MCF 10A (cell line): ENCODE results near the gene CABYR. TPM values are rescaled to one million over a fixed set of nuclear protein-coding genes. Genes with fewer than 3 reads are reported as not detected.

Source experiments
- BruUV-seq: library from RNA; stranded (reverse); fragments of 400-500 nt; replicated peaks from 2 replicates; lab custom pipeline; 2021; lab: Mats Ljungman, UMichigan
- CTCF ChIA-PET: fragments of 300-600 bp; sonication (Branson Sonifier 250); formaldehyde crosslinking; extraction: SDS; loops from one replicate; lab custom pipeline; 2021; ENCODE audit warnings: antibody characterized with exemption, inconsistent platforms; lab: Yijun Ruan, JAX
- POLR2A ChIA-PET: fragments of 300-600, 350-650 bp; sonication (Branson Sonifier 250); formaldehyde crosslinking; extraction: SDS; loops from one replicate; lab custom pipeline; 2020; ENCODE audit warnings: antibody characterized with exemption, inconsistent platforms; lab: Yijun Ruan, JAX
- DNase-seq: peaks from one replicate; pipeline ENCODE4 v3.0.0-alpha.2; 2018; ENCODE audit not compliant: unreplicated experiment
- H3K27ac Mint-ChIP-seq: one replicate; pipeline ENCODE4 v1.8.0; 2022; ENCODE audit warnings: mild to moderate bottlenecking, low read depth, mixed read lengths; ENCODE audit not compliant: unreplicated experiment
- H3K27me3 Mint-ChIP-seq: one replicate; pipeline ENCODE4 v1.8.0; 2022; ENCODE audit warnings: mixed read lengths; ENCODE audit not compliant: insufficient read depth, unreplicated experiment
- H3K36me3 Mint-ChIP-seq: one replicate; pipeline ENCODE4 v1.8.0; 2022; ENCODE audit warnings: mild to moderate bottlenecking, moderate library complexity, mixed read lengths; ENCODE audit not compliant: insufficient read depth, unreplicated experiment
- H3K4me1 Mint-ChIP-seq: one replicate; pipeline ENCODE4 v1.8.0; 2022; ENCODE audit warnings: mixed read lengths; ENCODE audit not compliant: insufficient read depth, unreplicated experiment
- H3K4me3 Mint-ChIP-seq: one replicate; pipeline ENCODE4 v1.8.0; 2022; ENCODE audit warnings: mild to moderate bottlenecking, moderate library complexity, mixed read lengths; ENCODE audit not compliant: unreplicated experiment
- H3K9me3 Mint-ChIP-seq: one replicate; pipeline ENCODE4 v1.8.0; 2022; ENCODE audit warnings: mixed read lengths; ENCODE audit not compliant: unreplicated experiment
- intact Hi-C: fragments of 100-400 bp; cut with micrococcal nuclease; formaldehyde crosslinking; loops from 2 replicates; pipeline ENCODE4 v1.14.1; 2022
- total RNA-seq: library from RNA; stranded (reverse); gene quantifications from 2 replicates; pipeline ENCODE4 v1.2.3, GENCODE V29; 2022
- TF ChIP-seq, protein P1 (sequence below): fragments of 200-600 bp; IDR thresholded peaks from one replicate; pipeline ENCODE4 v1.8.0; 2022; ENCODE audit warnings: antibody characterized with exemption, mild to moderate bottlenecking; ENCODE audit not compliant: unreplicated experiment

CABYR gene
- total RNA-seq, 1 experiment from 2014 or later, result 3.0 TPM

DNA sequence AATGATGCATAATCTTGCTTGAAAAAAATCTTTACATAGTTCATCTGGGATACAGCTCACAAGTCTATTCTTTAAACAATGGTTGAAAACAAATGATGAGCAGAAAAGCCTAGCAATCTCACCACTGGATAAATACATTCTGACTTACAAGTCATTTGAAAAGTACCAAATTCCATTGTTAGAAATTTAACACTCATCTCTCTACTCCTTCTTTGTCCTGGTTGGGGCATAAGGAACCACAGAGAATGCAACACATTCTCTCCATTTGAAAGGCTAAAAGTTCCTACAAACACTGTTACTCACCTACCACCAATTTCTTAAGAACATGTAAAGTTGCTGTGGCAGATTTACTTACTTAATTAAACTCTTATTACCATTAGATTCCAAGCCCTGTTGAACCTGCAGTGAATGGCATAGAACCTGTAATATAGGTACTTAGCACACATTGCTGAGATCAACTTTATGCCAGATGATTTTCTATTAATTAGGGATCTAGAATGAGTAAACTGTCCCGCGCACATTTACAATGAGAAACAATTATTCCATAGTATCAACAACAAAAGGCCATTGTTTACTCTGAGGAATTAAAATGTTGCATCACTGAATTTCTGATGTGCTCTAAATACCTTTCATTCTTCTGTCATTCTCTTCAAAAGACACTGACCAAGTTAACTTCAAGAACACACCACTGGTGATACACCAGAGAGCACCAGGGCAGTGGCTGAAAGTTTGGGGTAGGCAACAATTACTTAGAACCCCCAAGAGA lies 69.6 kb downstream of the CABYR start:
- Mint-ChIP-seq H3K27me3 (no peaks in the 10 kb centered on the region), H3K27ac (no peak overlapping the region), H3K4me3 (no peak overlapping the region), H3K9me3 (peaks cover 5% of the 10 kb centered on the region), H3K36me3 (no peaks in the 10 kb centered on the region), H3K4me1 (peaks cover 7% of the 10 kb centered on the region)
- intact Hi-C loops, result no loop called here
- TF ChIP-seq, protein P1, sequence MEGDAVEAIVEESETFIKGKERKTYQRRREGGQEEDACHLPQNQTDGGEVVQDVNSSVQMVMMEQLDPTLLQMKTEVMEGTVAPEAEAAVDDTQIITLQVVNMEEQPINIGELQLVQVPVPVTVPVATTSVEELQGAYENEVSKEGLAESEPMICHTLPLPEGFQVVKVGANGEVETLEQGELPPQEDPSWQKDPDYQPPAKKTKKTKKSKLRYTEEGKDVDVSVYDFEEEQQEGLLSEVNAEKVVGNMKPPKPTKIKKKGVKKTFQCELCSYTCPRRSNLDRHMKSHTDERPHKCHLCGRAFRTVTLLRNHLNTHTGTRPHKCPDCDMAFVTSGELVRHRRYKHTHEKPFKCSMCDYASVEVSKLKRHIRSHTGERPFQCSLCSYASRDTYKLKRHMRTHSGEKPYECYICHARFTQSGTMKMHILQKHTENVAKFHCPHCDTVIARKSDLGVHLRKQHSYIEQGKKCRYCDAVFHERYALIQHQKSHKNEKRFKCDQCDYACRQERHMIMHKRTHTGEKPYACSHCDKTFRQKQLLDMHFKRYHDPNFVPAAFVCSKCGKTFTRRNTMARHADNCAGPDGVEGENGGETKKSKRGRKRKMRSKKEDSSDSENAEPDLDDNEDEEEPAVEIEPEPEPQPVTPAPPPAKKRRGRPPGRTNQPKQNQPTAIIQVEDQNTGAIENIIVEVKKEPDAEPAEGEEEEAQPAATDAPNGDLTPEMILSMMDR, result no peak
- BruUV-seq, result no TSS peak
- ChIA-PET POLR2A (interaction anchor here (1.0 kb wide), 1 partner anchor 70 kb away, joined by 4 read pairs; the partner anchor contains the start of gene CABYR), CTCF (interaction anchor here (0.6 to 1.4 kb wide), 2 partner anchors 31 to 65 kb away, joined by 3 to 4 read pairs; no protein-coding TSS in a partner anchor)
- DNase-seq, result no peak

DNA sequence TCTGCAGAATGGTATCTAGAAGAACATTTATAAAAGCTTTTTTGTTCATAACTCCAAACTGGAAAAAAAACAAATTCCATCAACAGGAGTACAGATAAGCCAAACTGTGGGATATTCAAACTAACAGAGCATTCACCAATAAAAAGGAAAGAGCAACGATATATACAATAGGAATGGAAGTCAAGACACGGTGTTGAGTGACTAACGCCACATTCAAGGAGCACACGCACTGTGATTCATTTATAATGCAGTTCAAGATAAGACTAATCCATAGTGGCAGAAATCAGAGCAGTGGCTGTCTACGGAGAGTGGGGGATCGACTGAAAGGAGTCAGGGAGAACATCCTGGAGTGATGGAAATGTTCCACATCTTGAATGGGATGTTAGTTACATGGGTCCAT lies 70.7 kb downstream of the CABYR start:
- Mint-ChIP-seq H3K9me3 (peaks cover 5% of the 10 kb centered on the region), H3K27me3 (no peaks in the 10 kb centered on the region), H3K27ac (no peak overlapping the region), H3K4me3 (no peak overlapping the region), H3K4me1 (peaks cover 15% of the 10 kb centered on the region), H3K36me3 (no peaks in the 10 kb centered on the region)
- TF ChIP-seq, protein P1, result no peak
- ChIA-PET POLR2A (interaction anchor here (1.0 kb wide), 1 partner anchor 61 kb away, joined by 6 read pairs; no protein-coding TSS in a partner anchor), CTCF (no interaction called here)
- intact Hi-C loops, result no loop called here
- no peak for DNase-seq
- BruUV-seq, result no TSS peak

Other genes with a start within 250 kb of the CABYR start
- gene TTC39C, start 124.3 kb upstream of the CABYR start, total RNA-seq, result 11.4 and 12.9 TPM in 2 replicates